PC-3 (cell line): ENCODE results near the gene TSSK2. TPM values are rescaled to one million over a fixed set of nuclear protein-coding genes. Genes with fewer than 3 reads are reported as not detected.

Experiments used
- ATAC-seq: fragments of 200-7000 bp; cut with Tn5 transposase; 2 replicates; pipeline ENCODE4 v1.9.1; 2020; ENCODE audit warnings: mild to moderate bottlenecking, moderate library complexity
- BruUV-seq: library from RNA; stranded (reverse); fragments of 400-500 nt; replicated peaks from 2 replicates; lab custom pipeline; 2021; lab: Mats Ljungman, UMichigan
- CTCF ChIA-PET: fragments of 300-600 bp; sonication (Branson Sonifier 250); formaldehyde crosslinking; loops from one replicate; lab custom pipeline; 2022; ENCODE audit warnings: antibody characterized with exemption; lab: Charles Lee
- POLR2A ChIA-PET: fragments of 300-600 bp; sonication (Branson Sonifier 250); formaldehyde crosslinking; loops from one replicate; lab custom pipeline; 2022; ENCODE audit warnings: antibody characterized with exemption; ENCODE audit not compliant: unreplicated experiment; lab: Charles Lee
- DNase-seq: peaks from one replicate; pipeline ENCODE4 v3.0.0-alpha.2; 2015
- H2AFZ ChIP-seq: fragments of 300-600 bp; sonication (generic); 2 replicates; pipeline ENCODE4 v1.6.0; 2016; ENCODE audit warnings: antibody characterized with exemption, low read length
- H3F3A ChIP-seq: fragments of 300-600 bp; sonication (generic); one replicate; pipeline ENCODE4 v1.6.0; 2017; ENCODE audit warnings: antibody characterized with exemption, low read length, control low read depth, mild to moderate bottlenecking; ENCODE audit not compliant: unreplicated experiment
- H3K27ac ChIP-seq: fragments of 300-600 bp; sonication (generic); 2 replicates; pipeline ENCODE4 v1.5.1; 2016; ENCODE audit warnings: mild to moderate bottlenecking, low read length
- H3K27me3 ChIP-seq: fragments of 300-600 bp; sonication (generic); 2 replicates; pipeline ENCODE4 v1.6.1; 2016; ENCODE audit warnings: low read length, mixed read lengths
- H3K36me3 ChIP-seq: fragments of 300-600 bp; sonication (generic); 2 replicates; pipeline ENCODE4 v1.6.1; 2016; ENCODE audit warnings: low read depth, mixed run types, low read length, mixed read lengths
- H3K4me1 ChIP-seq: fragments of 300-600 bp; sonication (generic); 2 replicates; pipeline ENCODE4 v1.5.1; 2016; ENCODE audit warnings: low read length; ENCODE audit not compliant: insufficient read depth
- H3K4me2 ChIP-seq: fragments of 300-600 bp; sonication (generic); 2 replicates; pipeline ENCODE4 v1.6.0; 2016; ENCODE audit warnings: low read length
- H3K4me3 ChIP-seq: fragments of 300-600 bp; sonication (generic); 2 replicates; pipeline ENCODE4 v1.5.1; 2016; ENCODE audit warnings: mild to moderate bottlenecking, low read length, mixed read lengths
- H3K79me2 ChIP-seq: fragments of 300-600 bp; sonication (generic); 2 replicates; pipeline ENCODE4 v1.6.1; 2017; ENCODE audit warnings: low read length, mixed read lengths
- H3K9ac ChIP-seq: fragments of 300-600 bp; sonication (generic); 2 replicates; pipeline ENCODE4 v1.6.0; 2016; ENCODE audit warnings: mild to moderate bottlenecking, low read length
- H3K9me2 ChIP-seq: fragments of 300-600 bp; sonication (generic); replicated peaks from 2 replicates; pipeline ENCODE4 v1.6.1; 2016; ENCODE audit warnings: mixed run types, low read length, mixed read lengths
- H3K9me3 ChIP-seq: fragments of 300-600 bp; sonication (generic); 2 replicates; pipeline ENCODE4 v1.6.1; 2016; ENCODE audit warnings: low read length, mixed read lengths
- H4K20me1 ChIP-seq: fragments of 300-600 bp; sonication (generic); 2 replicates; pipeline ENCODE4 v1.6.1; 2016; ENCODE audit warnings: low read length, mixed read lengths
- EZH2 ChIP-seq: fragments of 300-600 bp; sonication (generic); IDR thresholded peaks from one replicate; pipeline ENCODE4 v1.6.1; 2017; ENCODE audit warnings: antibody characterized with exemption, mild to moderate bottlenecking, low read length; ENCODE audit not compliant: unreplicated experiment
- EZH2phosphoT487 ChIP-seq: fragments of 300-600 bp; sonication (generic); IDR thresholded peaks from 2 replicates; pipeline ENCODE4 v1.6.1; 2018; ENCODE audit warnings: mild to moderate bottlenecking, antibody characterized with exemption, low read length, borderline replicate concordance
- intact Hi-C: fragments of 100-400 bp; cut with micrococcal nuclease; formaldehyde crosslinking; loops from 2 replicates; pipeline ENCODE4 v1.9.0; 2023
- total RNA-seq: library from RNA; depleted of rRNA; stranded (reverse); fragments of >200 nt; gene quantifications from 2 replicates; pipeline ENCODE4 v1.2.3, GENCODE V29; 2014
- TF ChIP-seq, protein P1 (sequence below): fragments of 300-600 bp; sonication (generic); conservative IDR thresholded peaks from 2 replicates; pipeline ENCODE4 v1.5.1; 2017; ENCODE audit warnings: antibody characterized with exemption, low read depth, mild to moderate bottlenecking, low read length

The TSSK2 gene
- total RNA-seq, 1 experiment from 2014 or later: not detected

DNA sequence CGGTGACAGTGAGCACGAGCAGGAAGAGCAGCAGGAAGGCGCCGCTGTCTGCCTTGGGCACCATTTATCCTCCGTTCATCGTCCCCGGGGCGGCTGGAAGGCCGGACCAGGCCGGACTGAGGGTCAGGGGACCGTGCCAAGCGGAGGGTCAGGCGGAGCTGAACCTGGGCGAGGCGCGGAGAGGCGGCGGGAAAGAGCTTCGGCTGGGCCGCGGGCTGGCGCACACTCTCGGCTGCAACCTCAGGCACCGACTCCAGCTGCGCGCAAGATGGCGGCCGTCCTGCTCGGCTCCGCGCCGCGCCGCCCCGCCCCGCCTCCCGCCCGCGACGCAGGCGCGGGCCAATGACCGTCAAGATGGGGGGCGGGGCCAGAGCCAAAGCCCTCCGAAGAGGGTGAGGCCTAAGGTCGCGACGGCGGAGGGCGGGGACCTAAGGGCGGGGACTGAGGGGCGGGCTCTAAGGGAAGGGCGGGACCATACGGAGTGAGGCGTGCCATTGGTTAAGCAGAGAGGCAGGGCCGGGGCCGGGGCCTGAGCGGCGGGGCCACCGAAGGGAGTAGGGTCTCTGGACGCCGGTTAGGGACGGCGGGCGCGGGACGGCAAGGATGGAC, 8.9 kb upstream of the TSSK2 start, which contains the start of gene DGCR2:
DGCR2 (minus strand) TSS at position 270 of the 609 bp plus-strand sequence; CDS start at position 64, 206 bp downstream.
- Histone ChIP-seq H3K4me2 (peak within 1 kb of the TSS; percentile 90), H2AFZ (peak within 1 kb of the TSS; percentile 86), H3K9me3 (no peaks in the 10 kb centered on the region), H3F3A (no peaks in the 10 kb centered on the region), H3K79me2 (peaks cover 45% of the 10 kb centered on the region), H3K4me1 (peaks cover 13% of the 10 kb centered on the region), H3K36me3 (no peaks in the 10 kb centered on the region), H3K27ac (peak within 1 kb of the TSS; percentile 39; the same call in 1 of the 2 replicates), H3K4me3 (peak within 1 kb of the TSS; percentile 96), H3K9me2 (no peaks in the 10 kb centered on the region), H4K20me1 (peaks cover 24% of the 10 kb centered on the region; the same call in 1 of the 2 replicates), H3K9ac (peak within 1 kb of the TSS; percentile 78), H3K27me3 (no peaks in the 10 kb centered on the region)
- intact Hi-C loops: no loop called here
- TF ChIP-seq EZH2: no peak
- DNase-seq (peak; percentile 91), ATAC-seq (peak; percentile 90)
- POLR2A ChIA-PET: interaction anchor here (0.6 kb wide), 1 partner anchor 212 kb away, joined by 5 read pairs; no protein-coding TSS in a partner anchor
- BruUV-seq: no TSS peak
- CTCF ChIA-PET: no interaction called here

DNA sequence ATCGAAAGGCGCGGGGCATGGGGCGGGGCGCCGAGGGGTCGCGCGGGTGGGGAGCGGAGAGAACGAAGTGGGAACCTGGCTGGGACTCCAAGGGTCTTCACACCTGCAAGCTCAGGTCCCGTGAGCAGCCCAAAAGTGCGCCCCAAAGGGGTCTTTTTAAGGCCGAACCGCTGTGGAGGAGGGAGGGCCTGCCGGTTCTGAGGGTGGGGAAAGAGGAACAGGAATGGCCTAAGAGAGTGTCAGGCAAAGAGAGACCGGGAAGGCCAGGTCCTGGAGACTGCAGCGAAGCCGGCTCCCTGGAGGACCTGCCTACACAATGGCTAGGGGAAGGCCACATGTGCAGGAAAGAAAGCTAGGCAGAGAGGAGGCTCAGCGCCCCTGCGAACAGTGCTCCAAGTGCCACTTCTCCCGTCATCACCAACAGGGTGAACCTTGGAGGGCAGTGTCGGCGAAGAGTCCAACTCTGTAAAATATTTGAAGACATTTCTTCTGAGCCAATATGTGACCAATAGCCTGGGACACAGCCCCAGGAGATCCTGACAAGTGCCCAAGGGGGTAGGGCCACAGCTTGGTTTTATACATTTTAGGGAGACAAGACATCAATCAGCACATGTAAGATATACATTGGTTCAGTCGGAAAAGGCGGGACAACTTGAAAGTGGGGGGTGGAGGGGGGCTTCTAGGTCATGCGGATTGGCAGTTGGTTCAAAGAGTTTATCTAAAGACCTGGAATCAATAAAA, 8.2 kb upstream of the TSSK2 start:
- ATAC-seq (peak; percentile 10; the same call in 1 of the 2 replicates), DNase-seq (no peak)
- no TSS peak for BruUV-seq
- Histone ChIP-seq H3K4me2 (peak overlapping the region; percentile 80), H3K79me2 (peaks cover 39% of the 10 kb centered on the region), H3K9ac (no peak overlapping the region), H3K4me3 (peak overlapping the region; percentile 68), H4K20me1 (peaks cover 22% of the 10 kb centered on the region; the same call in 1 of the 2 replicates), H3K4me1 (peaks cover 13% of the 10 kb centered on the region), H3K9me2 (no peaks in the 10 kb centered on the region), H3K36me3 (no peaks in the 10 kb centered on the region), H3K27me3 (no peaks in the 10 kb centered on the region), H3K27ac (no peak overlapping the region), H3F3A (no peaks in the 10 kb centered on the region), H2AFZ (peak overlapping the region; percentile 86), H3K9me3 (no peaks in the 10 kb centered on the region)
- ChIA-PET POLR2A (no interaction called here), CTCF (no interaction called here)
- TF ChIP-seq EZH2 (no peak), EZH2phosphoT487 (no peak)
- TF ChIP-seq, protein P1, sequence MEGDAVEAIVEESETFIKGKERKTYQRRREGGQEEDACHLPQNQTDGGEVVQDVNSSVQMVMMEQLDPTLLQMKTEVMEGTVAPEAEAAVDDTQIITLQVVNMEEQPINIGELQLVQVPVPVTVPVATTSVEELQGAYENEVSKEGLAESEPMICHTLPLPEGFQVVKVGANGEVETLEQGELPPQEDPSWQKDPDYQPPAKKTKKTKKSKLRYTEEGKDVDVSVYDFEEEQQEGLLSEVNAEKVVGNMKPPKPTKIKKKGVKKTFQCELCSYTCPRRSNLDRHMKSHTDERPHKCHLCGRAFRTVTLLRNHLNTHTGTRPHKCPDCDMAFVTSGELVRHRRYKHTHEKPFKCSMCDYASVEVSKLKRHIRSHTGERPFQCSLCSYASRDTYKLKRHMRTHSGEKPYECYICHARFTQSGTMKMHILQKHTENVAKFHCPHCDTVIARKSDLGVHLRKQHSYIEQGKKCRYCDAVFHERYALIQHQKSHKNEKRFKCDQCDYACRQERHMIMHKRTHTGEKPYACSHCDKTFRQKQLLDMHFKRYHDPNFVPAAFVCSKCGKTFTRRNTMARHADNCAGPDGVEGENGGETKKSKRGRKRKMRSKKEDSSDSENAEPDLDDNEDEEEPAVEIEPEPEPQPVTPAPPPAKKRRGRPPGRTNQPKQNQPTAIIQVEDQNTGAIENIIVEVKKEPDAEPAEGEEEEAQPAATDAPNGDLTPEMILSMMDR: no peak
- intact Hi-C loops: no loop called here

DNA sequence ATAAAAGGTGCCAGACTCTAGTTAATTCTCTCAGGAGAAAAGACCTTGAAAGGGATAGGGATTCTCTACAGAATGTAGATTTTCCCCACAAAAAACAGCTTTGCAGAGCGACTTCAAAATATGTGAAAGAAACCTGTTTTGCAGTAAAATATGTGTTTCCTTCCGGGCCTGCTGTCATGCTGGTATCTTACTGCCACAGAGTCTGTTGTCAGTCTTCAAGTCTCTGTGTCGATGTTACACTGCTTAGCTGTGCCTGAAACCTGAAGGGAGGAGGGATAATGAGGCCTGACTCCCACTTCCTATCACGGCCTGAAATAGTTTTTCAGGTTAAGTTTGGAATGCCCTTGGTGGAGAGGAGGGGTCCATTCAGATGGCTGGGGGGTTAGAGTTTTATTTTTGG, 7.2 kb upstream of the TSSK2 start:
- ChIA-PET POLR2A (no interaction called here), CTCF (no interaction called here)
- DNase-seq: no peak
- Histone ChIP-seq H3K79me2 (peaks cover 29% of the 10 kb centered on the region), H3K4me1 (peaks cover 13% of the 10 kb centered on the region), H3K9me3 (no peaks in the 10 kb centered on the region), H3K9me2 (no peaks in the 10 kb centered on the region), H3K4me3 (no peak overlapping the region), H3K27me3 (no peaks in the 10 kb centered on the region), H3K9ac (no peak overlapping the region), H3K27ac (no peak overlapping the region), H3K4me2 (no peak overlapping the region), H3K36me3 (no peaks in the 10 kb centered on the region), H2AFZ (no peak overlapping the region), H3F3A (no peaks in the 10 kb centered on the region), H4K20me1 (peaks cover 18% of the 10 kb centered on the region; the same call in 1 of the 2 replicates)
- BruUV-seq: no TSS peak
- TF ChIP-seq, protein P1: no peak
- TF ChIP-seq EZH2phosphoT487 (no peak), EZH2 (no peak)
- no peak for ATAC-seq
- intact Hi-C loops: no loop called here
